Epithelial cell of esophagus (primary cell): ENCODE data around the gene KCNT1.

Experiments
- DNase-seq: peaks from one replicate; pipeline ENCODE4 v3.0.0; 2010; ENCODE audit warnings: low read depth
- H3K4me3 ChIP-seq: 2 replicates; pipeline ENCODE4 v1.5.1; 2011; ENCODE audit warnings: mild to moderate bottlenecking, low read length, control low read depth
- TF ChIP-seq, protein P1 (sequence below): IDR thresholded peaks from 2 replicates; pipeline ENCODE4 v1.5.1; 2011; ENCODE audit warnings: low read depth, mild to moderate bottlenecking, low read length, control low read depth, inconsistent platforms; ENCODE audit not compliant: insufficient read depth; ENCODE audit errors: missing control alignments

KCNT1 gene

DNA sequence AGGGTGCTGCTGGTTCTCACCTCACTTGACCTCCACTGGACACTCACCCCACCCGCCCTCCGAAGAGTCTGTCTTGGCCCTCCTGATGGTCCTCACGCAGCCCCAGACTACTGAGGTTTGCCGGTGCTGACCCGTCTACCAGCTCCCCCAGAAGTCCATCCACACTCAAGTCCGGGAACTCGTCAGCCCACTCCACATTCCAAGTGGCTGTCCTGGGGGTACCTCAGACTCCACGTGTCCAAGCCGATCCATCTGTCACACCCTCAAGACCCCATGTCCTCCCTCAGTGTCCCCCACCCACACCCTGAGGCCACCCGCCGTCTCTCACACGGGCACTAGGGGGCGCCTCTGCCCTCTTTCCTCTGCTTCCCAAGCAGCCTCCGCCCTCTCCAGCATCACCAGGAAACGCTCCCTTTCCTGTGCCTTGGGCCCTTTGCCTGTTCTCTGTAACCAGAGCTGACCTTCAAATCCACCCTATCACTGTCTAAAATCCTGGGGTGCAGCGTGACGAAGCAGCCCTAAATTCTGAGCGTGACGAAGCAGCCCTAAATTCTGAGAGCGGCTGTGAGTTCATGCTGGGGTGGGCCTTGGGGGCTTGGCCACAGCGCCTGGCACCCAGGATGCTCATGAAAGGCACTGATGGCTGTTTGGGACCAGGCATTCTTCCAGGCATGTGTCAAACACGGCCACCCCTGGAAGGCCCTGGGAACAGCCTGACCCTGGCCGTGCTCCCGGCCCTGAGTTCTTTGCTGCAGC, 95.7 kb downstream of the KCNT1 start:
- H3K4me3 ChIP-seq, result no peak overlapping the region
- TF ChIP-seq, protein P1, sequence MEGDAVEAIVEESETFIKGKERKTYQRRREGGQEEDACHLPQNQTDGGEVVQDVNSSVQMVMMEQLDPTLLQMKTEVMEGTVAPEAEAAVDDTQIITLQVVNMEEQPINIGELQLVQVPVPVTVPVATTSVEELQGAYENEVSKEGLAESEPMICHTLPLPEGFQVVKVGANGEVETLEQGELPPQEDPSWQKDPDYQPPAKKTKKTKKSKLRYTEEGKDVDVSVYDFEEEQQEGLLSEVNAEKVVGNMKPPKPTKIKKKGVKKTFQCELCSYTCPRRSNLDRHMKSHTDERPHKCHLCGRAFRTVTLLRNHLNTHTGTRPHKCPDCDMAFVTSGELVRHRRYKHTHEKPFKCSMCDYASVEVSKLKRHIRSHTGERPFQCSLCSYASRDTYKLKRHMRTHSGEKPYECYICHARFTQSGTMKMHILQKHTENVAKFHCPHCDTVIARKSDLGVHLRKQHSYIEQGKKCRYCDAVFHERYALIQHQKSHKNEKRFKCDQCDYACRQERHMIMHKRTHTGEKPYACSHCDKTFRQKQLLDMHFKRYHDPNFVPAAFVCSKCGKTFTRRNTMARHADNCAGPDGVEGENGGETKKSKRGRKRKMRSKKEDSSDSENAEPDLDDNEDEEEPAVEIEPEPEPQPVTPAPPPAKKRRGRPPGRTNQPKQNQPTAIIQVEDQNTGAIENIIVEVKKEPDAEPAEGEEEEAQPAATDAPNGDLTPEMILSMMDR, result peak; percentile 63
- peak; percentile 17 for DNase-seq

DNA sequence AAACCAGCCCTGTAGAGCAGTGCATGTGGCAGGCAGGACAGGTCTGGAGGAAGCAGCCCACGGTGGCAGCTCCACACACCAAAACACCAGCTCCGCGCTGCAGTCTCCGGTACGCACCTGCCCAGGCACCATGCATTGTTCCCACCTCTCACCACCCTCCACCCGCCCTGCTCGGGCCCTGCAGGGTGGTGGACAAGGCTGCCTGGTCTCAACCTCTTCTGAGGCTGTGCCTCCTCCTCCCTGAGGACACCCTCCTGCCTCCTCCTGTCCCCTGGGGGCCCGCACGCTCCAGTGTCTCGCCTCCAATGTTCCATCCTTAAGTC, 96.2 kb downstream of the KCNT1 start:
- no peak for DNase-seq
- no peak overlapping the region for H3K4me3 ChIP-seq
- TF ChIP-seq, protein P1, result no peak

DNA sequence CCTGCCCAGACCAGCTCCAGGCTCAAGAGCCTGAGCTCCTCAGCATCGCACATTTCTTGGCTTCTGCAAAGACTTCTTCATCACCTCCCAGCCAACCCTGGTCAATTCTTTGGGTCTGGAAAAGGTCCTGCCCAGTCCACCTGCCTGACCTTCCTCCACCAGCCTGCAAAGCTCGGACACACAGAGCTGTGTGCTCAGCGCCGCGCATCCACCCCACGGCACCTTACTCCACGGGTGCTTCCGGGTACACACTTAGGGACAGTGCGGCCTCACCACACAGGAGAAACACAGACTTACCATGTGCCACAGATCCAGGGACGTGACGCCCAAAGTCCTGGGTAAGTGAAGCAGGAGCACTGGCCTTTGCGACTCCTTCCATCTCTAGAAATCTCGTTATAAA, 97.3 kb downstream of the KCNT1 start:
- no peak for DNase-seq

DNA sequence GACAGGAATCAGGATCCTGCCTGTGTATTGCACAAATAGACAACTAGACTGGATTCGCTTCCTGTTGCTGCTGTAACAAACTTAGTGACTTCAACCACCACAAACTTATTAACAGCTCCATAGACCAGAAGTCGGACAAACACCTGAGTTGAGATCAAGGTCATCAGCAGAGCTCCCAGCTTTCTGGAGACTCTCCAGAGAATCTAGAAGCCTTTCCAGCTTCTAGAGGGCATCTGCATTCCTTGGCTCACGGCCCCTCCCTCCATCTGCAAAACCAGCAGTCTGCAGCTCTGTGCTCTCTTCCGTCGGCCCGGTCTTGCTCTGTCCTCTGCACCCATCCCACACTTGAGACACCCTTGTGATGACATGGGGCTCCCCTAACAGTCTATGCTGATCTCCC, 99.1 kb downstream of the KCNT1 start:
- TF ChIP-seq, protein P1, result no peak
- no peak overlapping the region for H3K4me3 ChIP-seq
- no peak for DNase-seq

More for the DNA sequence above, 97.3 kb downstream of the KCNT1 start:
- H3K4me3 ChIP-seq, result no peak overlapping the region
- TF ChIP-seq, protein P1, result no peak

DNA sequence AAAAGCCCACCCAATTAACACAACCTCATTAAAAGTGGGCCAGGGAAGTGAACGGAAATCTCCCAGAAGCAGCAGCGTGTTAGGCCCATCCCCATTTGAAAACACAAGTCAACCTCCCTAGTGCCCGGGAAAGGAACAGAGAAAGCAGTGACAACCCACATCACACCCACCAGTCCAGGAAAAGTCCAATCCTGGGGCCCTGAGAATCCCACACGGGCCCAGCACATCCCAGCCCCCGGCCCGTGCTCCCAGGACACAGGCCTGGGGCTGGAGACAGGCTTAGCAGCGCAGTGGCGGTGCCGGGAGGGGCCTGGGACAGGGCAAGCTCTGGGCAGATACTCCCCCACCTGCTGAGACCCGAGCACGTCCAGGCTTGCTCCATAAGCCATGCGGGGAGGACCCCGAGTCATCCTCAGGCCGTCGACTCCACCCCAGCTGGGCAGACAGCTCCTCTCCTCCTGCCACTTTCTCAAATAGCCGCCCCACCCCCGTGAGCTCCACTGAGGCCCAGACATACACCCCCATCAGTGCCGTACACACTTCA, 101.0 kb downstream of the KCNT1 start:
- no peak for DNase-seq
- H3K4me3 ChIP-seq, result no peak overlapping the region
- TF ChIP-seq, protein P1, result no peak

DNA sequence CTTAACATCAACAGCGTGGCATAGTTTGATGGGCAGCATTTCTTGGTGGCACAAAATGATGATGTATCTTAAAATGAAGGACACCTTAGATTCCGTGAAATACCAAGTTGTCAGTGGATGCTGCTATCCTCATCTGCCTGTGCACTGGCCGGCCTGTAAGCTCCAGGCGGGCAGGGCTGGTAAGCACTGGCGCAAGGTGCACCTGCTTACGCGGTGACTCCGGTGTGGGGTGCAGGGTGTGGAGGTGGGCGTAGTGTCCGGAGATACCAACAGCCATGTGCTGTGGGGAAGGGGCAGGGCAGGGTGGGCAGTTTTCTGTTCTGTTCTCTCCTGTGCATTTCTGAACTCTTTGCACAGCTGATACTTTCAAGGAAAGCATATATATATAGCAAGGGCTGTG, 101.5 kb downstream of the KCNT1 start:
- no peak for DNase-seq
- TF ChIP-seq, protein P1, result no peak
- H3K4me3 ChIP-seq, result no peak overlapping the region
